ENCODE results near the gene BAIAP2L2.

BAIAP2L2 gene

GRCh38 chr22:38112381-38112780, 1.9 kb upstream of the BAIAP2L2 start:
- no peaks in the 10 kb centered on the region for H3K36me3 ChIP-seq (replicated peaks)
- H3K27ac ChIP-seq = no peak overlapping the region
- TF ChIP-seq CTCF (IDR thresholded peaks at IDR 0.05; ENCODE audit: low read depth, low read length, missing control alignments) = no peak
- no peak overlapping the region for H3K4me3 ChIP-seq (ENCODE audit: low read depth, low read length)
- in situ Hi-C loops (cut with HindIII; ENCODE audit: low pct_ligation_motif_present, low sequenced_read_pairs) = no loop called here
- no peak for DNase-seq
- H3K27me3 ChIP-seq (replicated peaks) = no peaks in the 10 kb centered on the region

GRCh38 chr22:38111925-38112355, 1.5 kb upstream of the BAIAP2L2 start:
- H3K27me3 ChIP-seq (replicated peaks) = no peaks in the 10 kb centered on the region
- in situ Hi-C loops (cut with HindIII; ENCODE audit: low pct_ligation_motif_present, low sequenced_read_pairs) = no loop called here
- H3K4me3 ChIP-seq (ENCODE audit: low read depth, low read length) = no peak overlapping the region
- no peak for DNase-seq
- no peaks in the 10 kb centered on the region for H3K36me3 ChIP-seq (replicated peaks)
- TF ChIP-seq CTCF (IDR thresholded peaks at IDR 0.05; ENCODE audit: low read depth, low read length, missing control alignments) = no peak
- no peak overlapping the region for H3K27ac ChIP-seq

GRCh38 chr22:38110863-38111852, 674 bp upstream of the BAIAP2L2 start:
- Histone ChIP-seq H3K27ac (no peak overlapping the region), H3K27me3 (replicated peaks) (no peaks in the 10 kb centered on the region), H3K4me3 (ENCODE audit: low read depth, low read length) (no peak overlapping the region), H3K36me3 (replicated peaks) (no peaks in the 10 kb centered on the region)
- TF ChIP-seq CTCF (IDR thresholded peaks at IDR 0.05; ENCODE audit: low read depth, low read length, missing control alignments) = no peak
- in situ Hi-C loops (cut with HindIII; ENCODE audit: low pct_ligation_motif_present, low sequenced_read_pairs) = no loop called here
- DNase-seq = no peak

- DNase-seq = no peak
- Histone ChIP-seq H3K36me3 (replicated peaks) (no peaks in the 10 kb centered on the region), H3K27me3 (replicated peaks) (no peaks in the 10 kb centered on the region), H3K27ac (no peak overlapping the region), H3K4me3 (ENCODE audit: low read depth, low read length) (no peak overlapping the region)
- no peak for TF ChIP-seq CTCF (IDR thresholded peaks at IDR 0.05; ENCODE audit: low read depth, low read length, missing control alignments)
- in situ Hi-C loops (cut with HindIII; ENCODE audit: low pct_ligation_motif_present, low sequenced_read_pairs) = no loop called here
Observed at GRCh38 chr22:38109371-38110001, 998 bp downstream of the BAIAP2L2 start.

- no peak overlapping the region for H3K27ac ChIP-seq
- TF ChIP-seq CTCF (IDR thresholded peaks at IDR 0.05; ENCODE audit: low read depth, low read length, missing control alignments) = no peak
- in situ Hi-C loops (cut with HindIII; ENCODE audit: low pct_ligation_motif_present, low sequenced_read_pairs) = no loop called here
- H3K36me3 ChIP-seq (replicated peaks) = no peaks in the 10 kb centered on the region
- H3K4me3 ChIP-seq (ENCODE audit: low read depth, low read length) = no peak overlapping the region
- DNase-seq = no peak
- H3K27me3 ChIP-seq (replicated peaks) = no peaks in the 10 kb centered on the region
Observed at GRCh38 chr22:38108561-38109319, 1.7 kb downstream of the BAIAP2L2 start.
